Epithelial cell of esophagus (primary cell): ENCODE data around the gene MYRF.

ENCODE experiments used
- DNase-seq: peaks from one replicate; pipeline ENCODE4 v3.0.0; 2010; ENCODE audit warnings: low read depth
- H3K4me3 ChIP-seq: 2 replicates; pipeline ENCODE4 v1.5.1; 2011; ENCODE audit warnings: mild to moderate bottlenecking, low read length, control low read depth
- CTCF ChIP-seq: IDR thresholded peaks from 2 replicates; pipeline ENCODE4 v1.5.1; 2011; ENCODE audit warnings: low read depth, mild to moderate bottlenecking, low read length, control low read depth, inconsistent platforms; ENCODE audit not compliant: insufficient read depth; ENCODE audit errors: missing control alignments

MYRF gene

GRCh38 chr11:61774411-61774810 lies 22.0 kb downstream of the MYRF start:
- H3K4me3 ChIP-seq: no peak overlapping the region
- DNase-seq: no peak
- TF ChIP-seq CTCF: no peak

- TF ChIP-seq CTCF: no peak
- no peak for DNase-seq
- no peak overlapping the region for H3K4me3 ChIP-seq
Measured at GRCh38 chr11:61775106-61775505, 22.7 kb downstream of the MYRF start.

- no peak overlapping the region for H3K4me3 ChIP-seq
- no peak for DNase-seq
- no peak for TF ChIP-seq CTCF
Measured at GRCh38 chr11:61775606-61776554, 23.4 kb downstream of the MYRF start.

GRCh38 chr11:61776561-61777075 lies 24.2 kb downstream of the MYRF start:
- DNase-seq: peak; percentile 74
- no peak overlapping the region for H3K4me3 ChIP-seq
- peak; percentile 82 for TF ChIP-seq CTCF

GRCh38 chr11:61777234-61778090 lies 25.0 kb downstream of the MYRF start:
- TF ChIP-seq CTCF: no peak
- no peak for DNase-seq
- no peak overlapping the region for H3K4me3 ChIP-seq

- no peak overlapping the region for H3K4me3 ChIP-seq
- TF ChIP-seq CTCF: no peak
- DNase-seq: no peak
Measured at GRCh38 chr11:61778357-61778886, 26.0 kb downstream of the MYRF start.
